Testis (tissue), 2 donors: ENCODE measurements around the gene GAS2L2.

Experiments
- CTCF ChIP-seq, 3 experiments: fragments of 450-650 bp in 2 of 3; fragments of 200-600 bp in 1 of 3; sonication (generic) in 1 of 3; IDR thresholded peaks; one replicate each; pipeline ENCODE4 v1.5.1; 2016 to 2019; ENCODE audit warnings: antibody characterized with exemption in 3 of 3, mild to moderate bottlenecking in 2 of 3, moderate library complexity in 1 of 3
- POLR2A ChIP-seq: fragments of 450-650 bp; IDR thresholded peaks from one replicate; pipeline ENCODE4 v1.6.1; 2017; ENCODE audit warnings: antibody characterized with exemption, mild to moderate bottlenecking, moderate library complexity

GRCh38 chr17:35768797-35769196 lies 15.8 kb upstream of the GAS2L2 start:
- TF ChIP-seq CTCF (IDR thresholded peaks at IDR 0.05) = no peak
- no peak for TF ChIP-seq POLR2A
